Pancreas (tissue), 10 donors: ENCODE data around the gene PACS2. TPM values are rescaled to one million over a fixed set of nuclear protein-coding genes. Genes with fewer than 3 reads are reported as not detected.

Experiments
- ATAC-seq, 4 donors: fragments of 200-7000 bp; cut with Tn5 transposase; one replicate each; pipeline versions ENCODE4 v1.8.0 to v1.9.1; 2020; ENCODE audit warnings: mild to moderate bottlenecking in 4 of 4, moderate library complexity in 4 of 4
- DNase-seq, 6 donors: peaks; one replicate each; pipeline ENCODE4 v3.0.0-alpha.2; 2020
- FAIRE-seq: peaks from 2 replicates; lab custom pipeline; 2012; peaks lifted over from hg19 to GRCh38; lab: Jason Lieb, UNC
- H3K27ac ChIP-seq, 4 donors: fragments of 200-600 bp; sonication (generic); 1 replicate in 3 of 4; 2 replicates in 1 of 4; pipeline versions ENCODE4 v1.5.0 to v1.8.0; 2020
- H3K27me3 ChIP-seq, 4 donors: fragments of 200-600 bp; one replicate each; pipeline ENCODE4 v1.8.0; 2021
- H3K36me3 ChIP-seq, 3 donors: fragments of 200-600 bp; sonication (generic) in 1 of 3; one replicate each; pipeline versions ENCODE4 v1.5.0 to v1.8.0; 2020 to 2021
- H3K4me1 ChIP-seq, 3 donors: fragments of 200-600 bp; one replicate each; pipeline ENCODE4 v1.8.0; 2021
- H3K4me3 ChIP-seq, 4 donors: fragments of 200-600 bp; sonication (generic) in 2 of 4; one replicate each; pipeline versions ENCODE4 v1.5.0 to v1.8.0; 2020 to 2021
- H3K9me3 ChIP-seq, 4 donors: fragments of 200-600 bp; one replicate each; pipeline ENCODE4 v1.8.0; 2021
- WGBS, 2 donors: extraction: QIAGEN DNeasy Blood & Tissue Kit; methylation state at CpG; one replicate each; pipeline ENCODE4 v1.1.7; 2013; 5-methylcytosine and 5-hydroxymethylcytosine counted together
- intact Hi-C, 3 donors: fragments of 100-400 bp; cut with DNase I; formaldehyde crosslinking; loops; one replicate each; pipeline versions ENCODE4 v1.11.1 to v1.14.2; 2022
- polyA plus RNA-seq, 2 donors: library from polyadenylated mRNA; stranded (reverse); fragments of 200-250 nt; gene quantifications; one replicate each; pipeline ENCODE4 v1.2.3, GENCODE V29; 2013
- total RNA-seq, 6 donors: library from RNA; stranded (reverse); fragmentation: NEBNext Ultra II Directional in 4 of 6; extraction: Animal tissue kit (Norgen Biotek cat#: 25700) in 4 of 6; gene quantifications; one replicate each; pipeline versions ENCODE4 v1.2.1 to v1.2.4, GENCODE V29; 2021 to 2023
- TF ChIP-seq, protein P1 (sequence below), 4 donors: fragments of 200-600 bp; sonication (generic) in 3 of 4; IDR thresholded peaks; one replicate each; pipeline versions ENCODE4 v1.5.0 to v1.8.0; 2021; ENCODE audit warnings: antibody characterized with exemption in 4 of 4
- donor health status: healthy with polysubstance abuse.
- donor health status: DM: no; HTN: no; CAD: no; lungs with moderate emphysema.
- donor health status: DM: no; HTN: no; CAD: no.
- donor health status: control.
- donor health status: control.
- donor health status: Bipolar disorder and iron deficiency.
- donor health status: DM: yes; HTN: yes; CAD: no.
- donor health status: DM: no; HTN: no; CAD: no.
- donor health status: DM: no; HTN: no; CAD: no.
- donor health status: DM: yes; HTN: yes; CAD: no.

PACS2 gene
- total and polyA plus RNA-seq, 8 donors = 36.9 to 128 (median 49.3) TPM

DNA sequence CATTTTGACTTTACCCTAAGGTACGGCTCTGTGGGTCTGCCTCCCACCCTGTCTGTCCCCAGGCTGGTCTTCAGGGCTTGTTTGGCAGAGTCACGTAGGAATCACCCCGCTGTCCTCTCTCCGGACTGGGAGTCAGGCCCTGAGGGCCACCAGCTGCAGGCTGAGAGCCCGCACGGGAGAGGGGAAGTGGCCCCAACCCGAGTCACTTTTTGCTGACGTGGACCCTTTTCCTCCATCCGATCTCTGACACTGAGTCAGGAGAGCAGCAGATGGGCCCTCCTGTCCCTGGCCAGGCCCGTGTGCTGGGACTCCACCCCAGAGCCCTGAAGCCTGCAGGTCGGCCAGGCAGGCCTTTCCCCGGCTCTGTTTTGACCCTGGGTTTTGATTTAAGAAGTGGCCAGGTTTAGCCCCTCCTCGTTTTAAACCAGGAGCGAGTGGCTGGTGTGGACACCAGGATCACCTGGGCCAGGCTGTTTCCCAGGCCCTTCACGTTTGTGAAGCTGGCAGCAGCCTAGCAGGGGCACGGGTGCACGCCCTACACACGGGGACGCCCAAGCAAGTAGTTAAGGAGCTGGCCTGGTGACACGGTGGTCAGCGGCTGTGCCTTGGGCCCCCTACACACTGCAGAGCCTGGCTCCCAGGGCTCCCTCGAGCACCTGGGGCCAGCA is 71.3 kb downstream of the PACS2 start:
- intact Hi-C loops = no loop called here
- H3K27me3 ChIP-seq = no peaks in the 10 kb centered on the region
- no peak for FAIRE-seq
- H3K27ac ChIP-seq = no peak overlapping the region
- peak in 2 of 4 donors; percentile 8 to 15 for ATAC-seq
- DNase-seq = peak in 2 of 6 donors; percentile 7 to 54
- H3K36me3 ChIP-seq = peaks cover 0 to 26% (median 3%) of the 10 kb centered on the region in 3 donors
- no peaks in the 10 kb centered on the region for H3K9me3 ChIP-seq
- TF ChIP-seq, protein P1, sequence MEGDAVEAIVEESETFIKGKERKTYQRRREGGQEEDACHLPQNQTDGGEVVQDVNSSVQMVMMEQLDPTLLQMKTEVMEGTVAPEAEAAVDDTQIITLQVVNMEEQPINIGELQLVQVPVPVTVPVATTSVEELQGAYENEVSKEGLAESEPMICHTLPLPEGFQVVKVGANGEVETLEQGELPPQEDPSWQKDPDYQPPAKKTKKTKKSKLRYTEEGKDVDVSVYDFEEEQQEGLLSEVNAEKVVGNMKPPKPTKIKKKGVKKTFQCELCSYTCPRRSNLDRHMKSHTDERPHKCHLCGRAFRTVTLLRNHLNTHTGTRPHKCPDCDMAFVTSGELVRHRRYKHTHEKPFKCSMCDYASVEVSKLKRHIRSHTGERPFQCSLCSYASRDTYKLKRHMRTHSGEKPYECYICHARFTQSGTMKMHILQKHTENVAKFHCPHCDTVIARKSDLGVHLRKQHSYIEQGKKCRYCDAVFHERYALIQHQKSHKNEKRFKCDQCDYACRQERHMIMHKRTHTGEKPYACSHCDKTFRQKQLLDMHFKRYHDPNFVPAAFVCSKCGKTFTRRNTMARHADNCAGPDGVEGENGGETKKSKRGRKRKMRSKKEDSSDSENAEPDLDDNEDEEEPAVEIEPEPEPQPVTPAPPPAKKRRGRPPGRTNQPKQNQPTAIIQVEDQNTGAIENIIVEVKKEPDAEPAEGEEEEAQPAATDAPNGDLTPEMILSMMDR (IDR thresholded peaks at IDR 0.05) = no peak
- no peak overlapping the region for H3K4me3 ChIP-seq
- peaks cover 0 to 9% (median 0%) of the 10 kb centered on the region in 3 donors for H3K4me1 ChIP-seq
- WGBS, 2 donors = 93 to 95% methylated on average over 22 of the region's 22 CpGs

GRCh38 chr14:105386581-105387529 is 72.3 kb downstream of the PACS2 start:
- 94% methylated on average over 30 to 33 of the region's 33 CpGs for WGBS, 2 donors
- H3K27ac ChIP-seq = no peak overlapping the region
- ATAC-seq = no peak

GRCh38 chr14:105387530-105387922 is 73.0 kb downstream of the PACS2 start:
- FAIRE-seq (no peak), ATAC-seq (no peak), DNase-seq (peak in 3 of 6 donors; percentile 16 to 74 (median 31))
- H3K27me3 ChIP-seq = no peaks in the 10 kb centered on the region
- intact Hi-C loops = no loop called here
- H3K27ac ChIP-seq = no peak overlapping the region
- WGBS, 2 donors = 87 to 95% methylated on average over 10 of the region's 10 CpGs
- H3K4me3 ChIP-seq = no peak overlapping the region
- H3K9me3 ChIP-seq = no peaks in the 10 kb centered on the region
- peaks cover 0 to 9% (median 0%) of the 10 kb centered on the region in 3 donors for H3K4me1 ChIP-seq
- TF ChIP-seq, protein P1 (IDR thresholded peaks at IDR 0.05) = no peak
- H3K36me3 ChIP-seq = peaks cover 0 to 20% (median 3%) of the 10 kb centered on the region in 3 donors

More at GRCh38 chr14:105386581-105387529, 72.3 kb downstream of the PACS2 start:
- intact Hi-C loops = no loop called here
- Histone ChIP-seq H3K4me3 (no peak overlapping the region), H3K36me3 (peaks cover 0 to 26% (median 3%) of the 10 kb centered on the region in 3 donors), H3K9me3 (no peaks in the 10 kb centered on the region), H3K4me1 (peaks cover 0 to 9% (median 0%) of the 10 kb centered on the region in 3 donors), H3K27me3 (no peaks in the 10 kb centered on the region)
- FAIRE-seq (no peak), DNase-seq (peak in 3 of 6 donors; percentile 11 to 75 (median 19))
- TF ChIP-seq, protein P1 (IDR thresholded peaks at IDR 0.05) = no peak

- ATAC-seq = peak in 2 of 4 donors; percentile 13 to 16
Observed at GRCh38 chr14:105388110-105388951, 73.8 kb downstream of the PACS2 start.

More at GRCh38 chr14:105388110-105388951, 73.8 kb downstream of the PACS2 start:
- Histone ChIP-seq H3K4me3 (no peak overlapping the region), H3K27ac (no peak overlapping the region), H3K9me3 (no peaks in the 10 kb centered on the region), H3K36me3 (peaks cover 0 to 15% (median 3%) of the 10 kb centered on the region in 3 donors), H3K4me1 (peaks cover 0 to 9% (median 0%) of the 10 kb centered on the region in 3 donors), H3K27me3 (no peaks in the 10 kb centered on the region)
- DNase-seq (peak in 3 of 6 donors; percentile 22 to 72 (median 26)), FAIRE-seq (no peak)
- intact Hi-C loops = no loop called here
- WGBS, 2 donors = 90 to 91% methylated on average over 25 of the region's 25 CpGs
- TF ChIP-seq, protein P1 (IDR thresholded peaks at IDR 0.05) = no peak
